ENCODE results near the gene MCC. TPM values are rescaled to one million over a fixed set of nuclear protein-coding genes. Genes with fewer than 3 reads are reported as not detected.

The MCC gene
- polyA plus RNA-seq, 2 of the 4 experiments (the other 2 are of a cell fraction), result 0.09 to 0.10 TPM

DNA sequence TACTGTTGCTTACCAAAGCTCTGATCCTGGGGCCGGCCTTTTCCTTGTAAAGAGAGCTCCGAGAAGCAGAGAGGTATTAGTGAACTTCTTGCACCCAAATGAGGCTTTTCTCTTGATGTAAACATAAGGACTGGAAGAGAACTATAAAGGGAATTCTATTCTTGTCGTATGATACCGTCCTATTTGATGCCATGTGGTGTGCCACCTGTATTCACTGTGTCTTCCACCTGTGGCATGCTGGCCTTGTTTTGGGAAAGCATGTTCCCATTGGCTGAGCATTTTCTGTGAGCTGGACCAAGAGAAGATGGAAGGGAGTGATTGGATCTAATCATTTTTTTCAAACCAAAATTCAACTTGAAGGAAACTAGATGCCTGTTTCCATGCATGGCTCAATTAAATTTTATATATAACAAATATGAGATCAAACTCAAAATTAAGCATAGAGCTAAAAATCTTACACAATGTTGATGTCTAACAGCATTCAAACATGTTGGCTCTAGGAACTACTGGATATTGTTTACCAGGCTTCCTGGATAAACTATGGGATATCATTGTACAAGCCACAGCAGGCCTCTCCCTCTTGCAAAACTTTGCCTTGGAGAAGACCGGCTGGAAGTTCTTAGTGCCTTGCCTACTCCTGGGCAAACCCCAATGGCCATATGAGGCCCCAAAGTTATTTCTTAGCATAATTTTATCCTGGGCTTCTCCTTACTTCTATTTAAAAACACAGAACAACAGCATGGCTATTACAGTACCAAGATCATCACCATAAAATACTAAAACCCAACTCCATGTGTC is 168.8 kb downstream of the MCC start (continued):
- TF ChIP-seq, protein P1, sequence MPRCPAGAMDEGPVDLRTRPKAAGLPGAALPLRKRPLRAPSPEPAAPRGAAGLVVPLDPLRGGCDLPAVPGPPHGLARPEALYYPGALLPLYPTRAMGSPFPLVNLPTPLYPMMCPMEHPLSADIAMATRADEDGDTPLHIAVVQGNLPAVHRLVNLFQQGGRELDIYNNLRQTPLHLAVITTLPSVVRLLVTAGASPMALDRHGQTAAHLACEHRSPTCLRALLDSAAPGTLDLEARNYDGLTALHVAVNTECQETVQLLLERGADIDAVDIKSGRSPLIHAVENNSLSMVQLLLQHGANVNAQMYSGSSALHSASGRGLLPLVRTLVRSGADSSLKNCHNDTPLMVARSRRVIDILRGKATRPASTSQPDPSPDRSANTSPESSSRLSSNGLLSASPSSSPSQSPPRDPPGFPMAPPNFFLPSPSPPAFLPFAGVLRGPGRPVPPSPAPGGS (IDR thresholded peaks at IDR 0.05), result no peak
- TF ChIP-seq EP300 (IDR thresholded peaks at IDR 0.05) (no peak), CEBPB (IDR thresholded peaks at IDR 0.05) (no peak)

DNA sequence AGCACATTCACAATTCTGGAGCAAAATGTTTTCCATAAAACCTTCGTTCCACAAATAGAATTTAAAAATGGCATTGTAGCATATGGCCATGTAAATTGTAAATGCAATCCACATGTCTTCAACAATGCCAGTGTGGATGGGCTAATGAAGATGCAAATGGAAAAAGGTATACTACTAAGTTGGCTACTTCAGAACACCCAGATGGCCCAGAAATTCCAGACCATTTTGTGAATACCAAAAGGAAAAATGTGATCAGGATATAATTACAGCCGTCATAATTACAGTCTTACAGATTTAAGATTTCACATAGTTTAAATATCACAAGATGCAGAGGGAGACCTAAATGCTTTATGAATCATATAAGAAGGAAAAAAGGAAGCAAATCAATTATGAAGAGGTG is 170.6 kb downstream of the MCC start:
- DNase-seq (ENCODE audit: low read depth in 1 of 2, low spot score in 1 of 2), result no peak
- no peak for TF ChIP-seq EP300 (IDR thresholded peaks at IDR 0.05)
- FAIRE-seq, result no peak
- ATAC-seq, result no peak
- Histone ChIP-seq H3K4me1 (0 out of 3 replicates have a peak, but pooled peaks cover 5% of the 10 kb centered on the region), H3K4me2 (no peak overlapping the region), H3K9me3 (no peaks in the 10 kb centered on the region), H3K27ac (no peak overlapping the region), H3K4me3 (no peak overlapping the region)
- WGBS (ENCODE audit: missing lambda C conversion rate), result 28% methylated on average over 2 of the region's 2 CpGs
- CTCF ChIA-PET, result no interaction called here
- POLR2A ChIA-PET, result no interaction called here

DNA sequence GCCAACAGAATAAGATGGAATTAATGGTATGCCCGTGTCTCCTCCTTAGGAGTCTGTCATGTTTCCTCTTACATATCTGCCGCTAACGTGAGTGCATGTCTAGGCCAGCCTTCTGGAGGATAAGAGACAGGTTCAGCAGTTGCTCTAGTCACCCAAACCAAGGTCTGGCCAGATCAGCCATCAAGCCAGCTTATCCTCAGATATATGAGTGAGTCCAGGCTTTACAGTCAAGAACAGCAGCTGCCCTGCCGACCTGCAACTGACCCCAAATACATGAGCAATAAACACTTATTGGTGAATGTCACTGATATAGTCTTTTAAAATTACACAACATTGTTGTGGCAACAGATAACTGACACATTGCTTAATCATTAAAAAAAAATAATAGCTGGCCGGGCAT is 177.0 kb downstream of the MCC start:
- ChIA-PET CTCF (no interaction called here), POLR2A (no interaction called here)
- H3K9me3 ChIP-seq, result no peaks in the 10 kb centered on the region
- no peak overlapping the region for H3K27ac ChIP-seq
- no peak overlapping the region for H3K4me3 ChIP-seq
- WGBS (ENCODE audit: missing lambda C conversion rate), result 44% methylated on average over 5 of the region's 5 CpGs
- FAIRE-seq (no peak), ATAC-seq (no peak), DNase-seq (ENCODE audit: low read depth in 1 of 2, low spot score in 1 of 2) (no peak)
- no peak overlapping the region for H3K4me2 ChIP-seq
- H3K4me1 ChIP-seq, result 0 out of 3 replicates have a peak, but pooled peaks cover 2% of the 10 kb centered on the region
- TF ChIP-seq KDM5A (IDR thresholded peaks at IDR 0.05), result no peak
- no peak for TF ChIP-seq BHLHE40 (IDR thresholded peaks at IDR 0.05; ENCODE audit: low read depth, low read length)
- no peak for TF ChIP-seq ZNF302 (CRISPR knock-in tag; IDR thresholded peaks at IDR 0.05)
- TF ChIP-seq, protein P2, sequence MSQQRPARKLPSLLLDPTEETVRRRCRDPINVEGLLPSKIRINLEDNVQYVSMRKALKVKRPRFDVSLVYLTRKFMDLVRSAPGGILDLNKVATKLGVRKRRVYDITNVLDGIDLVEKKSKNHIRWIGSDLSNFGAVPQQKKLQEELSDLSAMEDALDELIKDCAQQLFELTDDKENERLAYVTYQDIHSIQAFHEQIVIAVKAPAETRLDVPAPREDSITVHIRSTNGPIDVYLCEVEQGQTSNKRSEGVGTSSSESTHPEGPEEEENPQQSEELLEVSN (IDR thresholded peaks at IDR 0.05; ENCODE audit: borderline replicate concordance, low read depth), result no peak
- no peak for TF ChIP-seq POLR2AphosphoS2 (conservative IDR thresholded peaks at IDR 0.05; ENCODE audit: low read length)
- no peak for TF ChIP-seq RNF2 (IDR thresholded peaks at IDR 0.05; ENCODE audit: borderline replicate concordance, low read depth)
- no peak for TF ChIP-seq ZC3H11A (IDR thresholded peaks at IDR 0.05)
- TF ChIP-seq, protein P3, sequence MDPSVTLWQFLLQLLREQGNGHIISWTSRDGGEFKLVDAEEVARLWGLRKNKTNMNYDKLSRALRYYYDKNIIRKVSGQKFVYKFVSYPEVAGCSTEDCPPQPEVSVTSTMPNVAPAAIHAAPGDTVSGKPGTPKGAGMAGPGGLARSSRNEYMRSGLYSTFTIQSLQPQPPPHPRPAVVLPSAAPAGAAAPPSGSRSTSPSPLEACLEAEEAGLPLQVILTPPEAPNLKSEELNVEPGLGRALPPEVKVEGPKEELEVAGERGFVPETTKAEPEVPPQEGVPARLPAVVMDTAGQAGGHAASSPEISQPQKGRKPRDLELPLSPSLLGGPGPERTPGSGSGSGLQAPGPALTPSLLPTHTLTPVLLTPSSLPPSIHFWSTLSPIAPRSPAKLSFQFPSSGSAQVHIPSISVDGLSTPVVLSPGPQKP (IDR thresholded peaks at IDR 0.05; ENCODE audit: low read depth, low read length), result no peak
- no peak for TF ChIP-seq HDAC2 (IDR thresholded peaks at IDR 0.05)
- TF ChIP-seq EP300 (IDR thresholded peaks at IDR 0.05), result no peak
- TF ChIP-seq, protein P1 (IDR thresholded peaks at IDR 0.05), result no peak
- TF ChIP-seq HOXB13 (CRISPR knock-in tag; IDR thresholded peaks at IDR 0.05; ENCODE audit: low read depth), result no peak
- no peak for TF ChIP-seq HEYL (CRISPR knock-in tag; IDR thresholded peaks at IDR 0.05)
- TF ChIP-seq, protein P4, sequence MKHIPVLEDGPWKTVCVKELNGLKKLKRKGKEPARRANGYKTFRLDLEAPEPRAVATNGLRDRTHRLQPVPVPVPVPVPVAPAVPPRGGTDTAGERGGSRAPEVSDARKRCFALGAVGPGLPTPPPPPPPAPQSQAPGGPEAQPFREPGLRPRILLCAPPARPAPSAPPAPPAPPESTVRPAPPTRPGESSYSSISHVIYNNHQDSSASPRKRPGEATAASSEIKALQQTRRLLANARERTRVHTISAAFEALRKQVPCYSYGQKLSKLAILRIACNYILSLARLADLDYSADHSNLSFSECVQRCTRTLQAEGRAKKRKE (CRISPR knock-in tag; IDR thresholded peaks at IDR 0.05; ENCODE audit: low read depth), result no peak
- no peak for TF ChIP-seq POLR2A (IDR thresholded peaks at IDR 0.05; ENCODE audit: low read length)
- TF ChIP-seq CBX8 (IDR thresholded peaks at IDR 0.05), result no peak
- TF ChIP-seq FOXS1 (CRISPR knock-in tag; IDR thresholded peaks at IDR 0.05), result no peak
- no peak for TF ChIP-seq KDM1A (IDR thresholded peaks at IDR 0.05; ENCODE audit: low read depth)
- no peak for TF ChIP-seq SREBF2 (IDR thresholded peaks at IDR 0.05)

Data from A549 (cell line).